GM18507 (cell line): Measurements from ENCODE around the gene MADD.
"Not testable (repeated sequence)": the region's sequence is repeated elsewhere in the genome, so short reads cannot be mapped to it uniquely, and the experiment has no call there.

Experiments used
- DNase-seq: peaks from one replicate; pipeline ENCODE4 v3.0.0; 2011; ENCODE audit warnings: low read depth; ENCODE audit not compliant: insufficient read length; ENCODE audit errors: extremely low spot score
- FAIRE-seq: peaks from 2 replicates; lab custom pipeline; 2011; peaks lifted over from hg19 to GRCh38; lab: Jason Lieb, UNC

MADD gene

DNA sequence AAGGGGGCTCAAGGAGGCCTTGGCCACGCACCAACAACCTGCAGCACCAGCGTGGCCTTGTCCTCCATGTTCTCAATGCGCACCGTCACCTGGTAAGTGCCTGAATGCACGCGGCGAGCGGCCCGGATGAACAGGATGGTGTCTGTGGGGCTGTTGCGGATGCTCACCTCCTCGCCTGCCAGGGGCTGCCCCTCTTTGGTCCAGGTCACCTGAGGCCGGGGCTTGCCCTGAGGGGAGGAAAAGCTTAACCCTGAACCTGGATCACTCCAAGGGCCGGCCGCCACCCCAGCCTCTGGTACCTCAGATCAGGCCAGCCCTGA, 63.6 kb downstream of the MADD start:
- no peak for FAIRE-seq
- DNase-seq = no peak

- no peak for FAIRE-seq
Observed at GRCh38 chr11:47333886-47334443, 64.0 kb downstream of the MADD start.

DNA sequence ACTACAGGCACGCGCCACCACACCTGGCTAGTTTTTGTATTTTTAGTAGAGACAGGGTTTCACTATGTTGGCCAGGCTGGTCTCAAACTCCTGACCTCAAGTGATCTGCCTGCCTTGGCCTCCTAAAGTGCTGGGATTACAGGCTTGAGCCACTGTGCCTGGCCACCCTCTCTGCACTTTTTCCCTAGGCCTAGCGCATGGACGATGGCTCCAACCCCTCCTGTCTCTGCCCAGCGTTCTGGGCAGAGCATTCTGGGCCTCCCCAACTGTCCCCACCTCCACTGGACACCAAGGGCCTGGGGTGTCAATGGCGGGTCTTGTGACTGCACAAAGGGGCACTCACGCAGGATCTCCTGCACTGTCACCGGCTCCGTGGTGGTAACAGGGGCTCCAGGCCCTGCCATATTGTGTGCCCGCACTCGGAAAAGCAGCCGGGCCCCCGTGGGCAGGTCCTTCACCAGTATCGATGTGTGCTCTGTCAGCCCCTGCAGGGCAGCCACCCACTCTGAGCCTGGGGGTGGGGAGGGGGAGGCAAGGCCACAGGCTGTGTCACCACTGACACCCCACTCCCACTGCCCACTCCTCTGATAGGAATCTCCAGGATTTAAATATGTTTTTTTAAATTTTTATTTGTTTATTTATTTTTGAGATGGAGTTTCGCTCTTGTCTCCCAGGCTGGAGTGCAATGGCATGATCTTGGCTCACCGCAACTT, 64.9 kb downstream of the MADD start:
- not testable (repeated sequence) for FAIRE-seq, DNase-seq

More at GRCh38 chr11:47333886-47334443, 64.0 kb downstream of the MADD start:
- DNase-seq = no peak

DNA sequence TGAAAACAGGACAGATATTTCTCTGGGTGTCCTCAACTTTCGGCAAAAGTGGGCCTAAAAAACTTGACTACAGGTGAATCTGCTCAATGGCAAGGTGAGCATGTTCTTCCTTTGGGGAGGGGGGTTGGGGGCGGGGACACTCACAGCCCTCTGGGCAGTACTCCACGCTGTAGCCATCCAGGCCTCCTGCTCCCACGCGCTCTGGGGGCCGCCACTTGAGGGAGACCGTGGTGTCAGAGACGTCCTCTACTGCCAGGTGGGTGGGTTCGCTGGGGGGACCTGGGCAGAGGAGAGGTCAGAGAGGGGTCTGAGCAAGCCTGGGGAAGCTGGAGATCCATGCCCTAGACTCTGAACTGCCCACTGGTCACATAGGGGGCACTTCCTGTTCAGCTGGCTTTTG, 65.8 kb downstream of the MADD start:
- no peak for FAIRE-seq
- no peak for DNase-seq

DNA sequence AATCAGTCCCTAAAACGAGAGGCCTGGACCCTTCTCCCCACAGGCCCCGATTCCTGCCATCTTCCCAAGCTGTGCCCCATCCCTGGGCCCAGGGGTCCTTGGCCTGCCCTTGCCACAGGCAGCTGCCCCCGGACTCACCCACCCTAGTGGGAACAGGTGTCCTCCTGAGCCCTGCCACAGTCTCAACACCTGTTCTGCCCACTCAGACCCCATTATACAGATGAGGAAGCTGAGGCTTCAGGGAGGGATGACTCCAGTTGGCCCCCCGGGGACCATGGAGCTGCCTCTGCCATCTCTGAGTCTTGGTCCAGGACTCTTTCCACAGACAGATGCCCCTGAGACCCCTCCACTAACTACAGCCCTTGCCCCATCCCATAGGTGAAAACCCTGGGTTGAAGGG, 66.7 kb downstream of the MADD start:
- FAIRE-seq = no peak
- no peak for DNase-seq

DNA sequence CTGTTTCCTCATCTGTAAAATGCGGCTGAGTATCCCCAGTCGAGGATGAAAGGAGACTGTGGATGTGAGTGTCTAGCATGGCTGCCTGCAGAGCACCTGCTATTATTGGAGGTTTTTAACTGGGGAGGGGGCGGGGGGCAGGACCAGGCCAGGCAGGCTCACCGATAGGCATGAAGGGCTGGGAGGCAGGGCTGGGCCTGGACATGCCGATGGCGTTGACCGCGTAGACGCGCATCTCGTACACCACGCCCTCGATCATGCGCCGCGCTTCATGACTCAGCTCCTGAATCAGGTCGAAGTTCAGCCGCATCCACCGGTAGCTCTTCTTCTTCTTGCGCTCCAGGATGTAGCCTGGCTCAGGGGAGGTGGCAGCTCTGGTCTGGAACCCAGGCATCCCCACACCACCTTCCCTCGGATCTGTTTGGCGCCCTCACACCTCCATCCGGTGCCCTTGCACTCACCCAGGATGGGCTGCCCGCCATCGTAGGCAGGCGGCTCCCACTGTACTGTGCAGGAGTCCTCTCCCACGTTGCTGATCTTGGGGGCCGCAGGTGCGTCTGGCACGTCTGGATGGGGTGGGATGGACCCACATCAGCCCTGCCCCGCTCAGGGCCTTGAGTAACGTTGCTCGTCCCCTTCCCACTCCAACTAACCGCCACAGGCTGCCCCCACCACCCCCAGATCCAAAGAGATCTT, 67.4 kb downstream of the MADD start:
- FAIRE-seq = no peak

DNA sequence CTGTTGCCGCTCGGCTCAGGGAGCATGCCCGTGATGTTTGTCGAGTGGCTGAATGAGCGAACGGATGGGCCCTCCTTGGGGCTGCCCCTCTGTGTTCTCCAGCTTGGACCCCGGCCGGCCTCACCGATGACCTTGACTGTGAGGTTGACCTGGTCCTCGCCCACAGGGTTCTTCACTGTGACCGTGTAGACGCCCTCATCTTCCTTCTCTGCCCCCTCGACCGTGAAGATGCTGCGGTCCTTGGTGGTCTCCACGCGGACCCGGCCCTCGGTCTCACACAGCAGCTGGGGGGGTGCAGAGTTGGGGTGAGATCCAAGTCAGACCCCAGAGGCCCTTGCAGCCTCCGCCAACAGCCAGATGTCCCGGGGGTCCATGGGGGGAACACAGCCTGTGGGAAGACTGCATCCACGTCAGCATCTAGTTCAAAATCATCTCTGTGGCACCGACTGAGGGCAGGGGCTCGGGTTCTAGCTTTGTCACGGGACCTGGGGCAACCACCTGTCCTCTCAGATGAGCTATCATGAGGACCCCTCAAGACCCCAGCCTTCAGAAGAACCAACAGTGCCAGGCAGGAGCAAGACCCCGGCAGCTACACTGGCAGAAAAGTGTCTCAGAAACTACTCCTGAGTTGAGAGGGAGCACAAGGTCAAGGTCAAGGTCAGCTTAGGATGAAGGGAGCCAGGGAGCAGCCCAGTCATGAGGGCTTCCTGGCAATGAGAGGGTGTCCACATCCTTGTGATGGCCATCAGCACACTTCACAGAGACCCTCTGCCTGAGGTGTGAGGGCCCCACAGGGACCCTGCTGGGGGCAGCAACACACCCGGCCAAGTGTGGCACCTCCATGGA, 68.7 kb downstream of the MADD start:
- DNase-seq = no peak
- no peak for FAIRE-seq

More for the DNA sequence above, 67.4 kb downstream of the MADD start:
- DNase-seq = no peak

- FAIRE-seq = no peak
- no peak for DNase-seq
Observed at GRCh38 chr11:47340010-47340409, 70.1 kb downstream of the MADD start.

GRCh38 chr11:47340980-47341775, 71.2 kb downstream of the MADD start:
- DNase-seq (no peak), FAIRE-seq (no peak)

- FAIRE-seq = no peak
- DNase-seq = no peak
Observed at GRCh38 chr11:47342036-47342803, 72.3 kb downstream of the MADD start.

DNA sequence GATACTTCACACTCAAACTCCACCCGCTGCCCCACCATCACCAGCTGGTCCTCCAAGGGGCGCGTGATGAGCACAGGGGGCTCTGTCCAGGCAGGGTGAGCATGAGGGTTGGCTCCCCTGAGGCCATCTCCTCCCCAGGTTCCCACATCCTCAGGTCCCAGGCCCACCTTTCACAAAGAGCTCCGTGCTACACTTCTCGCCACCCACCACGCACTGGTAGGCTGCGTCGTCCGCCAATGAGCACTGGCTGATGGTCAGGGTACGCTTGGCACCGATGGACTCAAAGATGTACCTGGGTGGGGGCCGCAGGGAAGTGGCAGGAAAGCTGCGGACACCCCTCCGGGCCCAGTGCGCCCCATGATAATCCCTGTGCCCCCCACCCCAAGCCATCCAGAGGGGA, 72.9 kb downstream of the MADD start:
- FAIRE-seq = no peak

DNA sequence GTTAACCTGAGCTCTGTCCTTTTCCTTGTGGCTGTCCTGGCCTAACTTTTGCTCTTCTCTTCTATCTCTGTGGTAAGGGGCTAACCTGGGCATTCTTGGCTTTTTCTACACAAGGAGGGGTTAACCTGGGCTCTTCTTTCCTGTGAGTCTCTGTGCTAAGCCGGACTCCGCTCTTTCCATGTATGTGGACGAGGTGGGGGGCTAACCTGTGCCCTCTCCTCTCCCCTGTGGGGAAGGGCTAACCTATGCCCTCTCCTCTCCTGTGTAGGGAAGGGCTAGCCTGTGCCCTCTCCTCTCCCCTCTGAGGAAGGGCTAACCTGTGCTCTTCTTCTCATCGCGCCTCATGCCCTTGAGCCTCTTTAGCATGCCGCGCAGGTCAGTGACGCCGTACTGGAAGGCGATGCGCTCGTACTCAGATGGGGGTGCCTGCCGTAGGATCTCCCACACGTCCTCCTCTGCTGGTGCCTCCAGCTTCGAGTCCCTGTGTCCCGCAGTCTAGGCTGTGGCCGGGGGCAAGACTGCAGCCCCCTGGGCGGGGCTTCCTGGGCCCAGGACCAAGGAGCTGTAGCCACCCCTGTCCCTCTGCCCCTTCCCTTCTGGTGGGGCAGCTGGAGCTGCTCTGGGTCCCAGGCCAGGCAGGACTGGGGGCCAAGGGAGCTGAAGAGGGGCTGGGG, 76.1 kb downstream of the MADD start:
- FAIRE-seq (no peak), DNase-seq (no peak)

More for the DNA sequence above, 72.9 kb downstream of the MADD start:
- no peak for DNase-seq

- FAIRE-seq = no peak
- DNase-seq = no peak
Observed at GRCh38 chr11:47347137-47347536, 77.2 kb downstream of the MADD start.

- DNase-seq (no peak), FAIRE-seq (no peak)
Observed at GRCh38 chr11:47348131-47348802, 78.3 kb downstream of the MADD start.

DNA sequence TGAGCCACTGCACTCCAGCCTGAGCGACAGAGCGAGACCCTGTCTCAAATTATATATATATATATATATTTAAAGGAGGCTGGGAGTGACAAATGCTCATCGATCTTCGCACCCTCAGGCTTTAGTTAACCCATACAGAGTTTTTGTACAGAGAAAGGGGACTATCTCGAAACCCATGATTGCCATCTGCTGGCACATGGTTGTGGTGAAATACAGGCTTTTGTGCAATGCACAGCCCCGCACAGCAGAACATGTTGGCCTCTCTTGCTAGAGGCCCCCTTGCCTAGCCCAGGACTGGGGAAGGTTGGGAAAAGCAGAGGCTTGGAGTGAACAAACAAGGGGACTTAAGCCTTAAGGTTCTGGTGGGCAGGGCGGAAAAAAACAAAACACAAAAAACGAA, 78.9 kb downstream of the MADD start:
- DNase-seq (peak; percentile 37), FAIRE-seq (peak; percentile 41)

- no peak for DNase-seq
- FAIRE-seq = no peak
Observed at GRCh38 chr11:47349521-47350095, 79.7 kb downstream of the MADD start.

- no peak for DNase-seq
- no peak for FAIRE-seq
Observed at GRCh38 chr11:47350315-47350714, 80.4 kb downstream of the MADD start.
